Measurements from ENCODE around the gene ISCA2.

Gene ISCA2

GRCh38 chr14:74516451-74517160 is 23.0 kb downstream of the ISCA2 start:
- no peaks in the 10 kb centered on the region for H3K79me2 ChIP-seq
- no peak overlapping the region for H2AFZ ChIP-seq
- H3K9ac ChIP-seq = no peak overlapping the region
- H3K27me3 ChIP-seq (ENCODE audit: control insufficient read depth, insufficient read depth, low read length) = no peaks in the 10 kb centered on the region
- no peak overlapping the region for H3K4me2 ChIP-seq (ENCODE audit: low read length)
- H3K27ac ChIP-seq = no peak overlapping the region
- H3K9me3 ChIP-seq (ENCODE audit: control insufficient read depth, low read length) = no peaks in the 10 kb centered on the region
- H3K36me3 ChIP-seq (ENCODE audit: control insufficient read depth, insufficient read depth, low read length) = no peaks in the 10 kb centered on the region
- TF ChIP-seq, protein P1, sequence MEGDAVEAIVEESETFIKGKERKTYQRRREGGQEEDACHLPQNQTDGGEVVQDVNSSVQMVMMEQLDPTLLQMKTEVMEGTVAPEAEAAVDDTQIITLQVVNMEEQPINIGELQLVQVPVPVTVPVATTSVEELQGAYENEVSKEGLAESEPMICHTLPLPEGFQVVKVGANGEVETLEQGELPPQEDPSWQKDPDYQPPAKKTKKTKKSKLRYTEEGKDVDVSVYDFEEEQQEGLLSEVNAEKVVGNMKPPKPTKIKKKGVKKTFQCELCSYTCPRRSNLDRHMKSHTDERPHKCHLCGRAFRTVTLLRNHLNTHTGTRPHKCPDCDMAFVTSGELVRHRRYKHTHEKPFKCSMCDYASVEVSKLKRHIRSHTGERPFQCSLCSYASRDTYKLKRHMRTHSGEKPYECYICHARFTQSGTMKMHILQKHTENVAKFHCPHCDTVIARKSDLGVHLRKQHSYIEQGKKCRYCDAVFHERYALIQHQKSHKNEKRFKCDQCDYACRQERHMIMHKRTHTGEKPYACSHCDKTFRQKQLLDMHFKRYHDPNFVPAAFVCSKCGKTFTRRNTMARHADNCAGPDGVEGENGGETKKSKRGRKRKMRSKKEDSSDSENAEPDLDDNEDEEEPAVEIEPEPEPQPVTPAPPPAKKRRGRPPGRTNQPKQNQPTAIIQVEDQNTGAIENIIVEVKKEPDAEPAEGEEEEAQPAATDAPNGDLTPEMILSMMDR (IDR thresholded peaks at IDR 0.05) = no peak
- H3K4me3 ChIP-seq (ENCODE audit: low read depth, low read length) = no peak overlapping the region
- no peaks in the 10 kb centered on the region for H3K4me1 ChIP-seq

DNA sequence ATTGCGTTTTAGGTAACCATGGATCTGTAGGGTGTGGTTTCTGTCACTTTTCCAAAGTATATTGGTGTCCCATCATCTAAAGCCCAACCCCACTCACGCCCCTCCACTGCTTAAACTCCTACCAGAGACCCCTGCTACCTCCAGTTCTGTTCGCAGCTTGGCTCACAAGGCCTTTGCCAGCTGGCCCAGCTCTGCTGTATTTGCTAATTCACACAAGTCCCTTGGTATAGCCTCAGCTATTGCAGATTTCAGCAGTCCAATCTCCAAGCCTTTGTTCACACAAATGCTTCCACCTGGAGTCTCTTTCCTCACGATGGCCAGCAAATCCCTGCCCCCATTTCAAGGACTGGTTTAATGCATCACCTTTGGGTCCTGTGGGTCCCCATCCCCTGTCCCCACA is 24.2 kb downstream of the ISCA2 start:
- no peaks in the 10 kb centered on the region for H3K27me3 ChIP-seq (ENCODE audit: control insufficient read depth, insufficient read depth, low read length)
- no peaks in the 10 kb centered on the region for H3K79me2 ChIP-seq
- H3K9ac ChIP-seq = no peak overlapping the region
- H3K36me3 ChIP-seq (ENCODE audit: control insufficient read depth, insufficient read depth, low read length) = no peaks in the 10 kb centered on the region
- H3K4me1 ChIP-seq = no peaks in the 10 kb centered on the region
- H2AFZ ChIP-seq = no peak overlapping the region
- TF ChIP-seq, protein P1 (IDR thresholded peaks at IDR 0.05) = no peak
- H3K4me3 ChIP-seq (ENCODE audit: low read depth, low read length) = no peak overlapping the region
- no peaks in the 10 kb centered on the region for H3K9me3 ChIP-seq (ENCODE audit: control insufficient read depth, low read length)
- H3K4me2 ChIP-seq (ENCODE audit: low read length) = no peak overlapping the region
- H3K27ac ChIP-seq = no peak overlapping the region

DNA sequence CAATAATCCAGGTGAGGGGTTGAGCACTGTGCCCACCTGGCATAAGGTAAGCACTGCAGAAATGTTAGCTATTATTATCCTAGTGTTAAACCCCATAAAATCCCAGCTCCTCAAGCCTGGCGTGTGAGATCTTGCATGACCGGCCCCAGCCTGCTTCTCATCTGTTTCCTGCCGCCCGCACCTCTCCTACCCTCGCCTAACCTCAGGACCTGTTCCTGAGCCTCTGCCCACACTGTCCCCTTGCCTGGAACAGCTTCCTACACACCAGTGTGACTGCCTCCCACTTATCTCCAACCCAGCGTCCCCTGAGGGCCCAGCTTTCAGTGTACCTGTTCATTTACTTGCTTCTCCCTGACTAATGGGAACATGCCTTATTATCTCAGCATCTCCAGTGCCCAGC is 24.7 kb downstream of the ISCA2 start:
- no peaks in the 10 kb centered on the region for H3K27me3 ChIP-seq (ENCODE audit: control insufficient read depth, insufficient read depth, low read length)
- H3K9ac ChIP-seq = no peak overlapping the region
- H3K27ac ChIP-seq = no peak overlapping the region
- H2AFZ ChIP-seq = no peak overlapping the region
- no peaks in the 10 kb centered on the region for H3K79me2 ChIP-seq
- no peaks in the 10 kb centered on the region for H3K4me1 ChIP-seq
- no peak overlapping the region for H3K4me3 ChIP-seq (ENCODE audit: low read depth, low read length)
- H3K9me3 ChIP-seq (ENCODE audit: control insufficient read depth, low read length) = no peaks in the 10 kb centered on the region
- no peaks in the 10 kb centered on the region for H3K36me3 ChIP-seq (ENCODE audit: control insufficient read depth, insufficient read depth, low read length)
- no peak overlapping the region for H3K4me2 ChIP-seq (ENCODE audit: low read length)
- TF ChIP-seq, protein P1 (IDR thresholded peaks at IDR 0.05) = no peak

DNA sequence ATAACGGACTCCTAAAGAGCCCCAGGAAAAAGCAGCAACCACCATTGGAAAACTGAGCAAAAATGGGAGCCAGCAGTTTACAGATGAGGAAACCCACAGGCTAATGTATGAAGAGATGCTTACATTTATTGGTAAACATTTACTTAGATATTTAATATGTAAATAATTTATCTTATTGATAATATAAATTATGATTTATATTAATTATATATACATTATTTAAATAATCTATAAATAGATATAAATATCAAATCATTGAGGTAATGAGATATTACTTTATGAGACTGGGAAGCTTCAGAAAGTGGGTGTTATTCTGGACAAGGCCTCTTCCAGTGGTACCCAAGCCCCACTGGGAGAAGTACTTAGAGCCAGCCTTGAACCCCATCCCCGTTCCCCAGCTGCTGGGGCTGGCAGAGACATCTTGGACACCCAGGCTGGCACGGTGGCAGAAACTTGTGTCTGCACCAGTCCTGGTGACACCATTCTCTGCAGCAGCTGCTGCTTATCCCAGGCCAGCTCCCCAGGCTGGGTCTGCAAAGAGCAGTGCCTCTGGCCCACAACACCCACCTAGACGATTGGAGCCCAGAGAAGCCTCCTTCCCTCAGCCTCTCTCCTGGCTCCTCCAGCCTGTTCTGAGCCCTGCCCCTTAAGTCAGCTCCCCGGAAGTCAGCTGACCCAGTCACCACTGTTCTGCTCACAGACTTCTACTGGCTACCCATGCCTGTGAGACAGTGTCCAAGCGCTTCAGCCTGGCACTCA is 25.9 kb downstream of the ISCA2 start:
- Histone ChIP-seq H3K79me2 (no peaks in the 10 kb centered on the region), H3K4me1 (no peaks in the 10 kb centered on the region), H3K27ac (no peak overlapping the region), H3K4me3 (ENCODE audit: low read depth, low read length) (no peak overlapping the region), H3K36me3 (ENCODE audit: control insufficient read depth, insufficient read depth, low read length) (no peaks in the 10 kb centered on the region), H3K9me3 (ENCODE audit: control insufficient read depth, low read length) (no peaks in the 10 kb centered on the region), H3K4me2 (ENCODE audit: low read length) (no peak overlapping the region), H3K27me3 (ENCODE audit: control insufficient read depth, insufficient read depth, low read length) (no peaks in the 10 kb centered on the region), H2AFZ (no peak overlapping the region), H3K9ac (no peak overlapping the region)
- TF ChIP-seq, protein P1 (IDR thresholded peaks at IDR 0.05) = no peak

All from parathyroid adenoma (tissue), 2 donors.